ENCODE data around the gene MEFV.
"Not testable (repeated sequence)": the region's sequence is repeated elsewhere in the genome, so short reads cannot be mapped to it uniquely, and the experiment has no call there.

The MEFV gene

DNA sequence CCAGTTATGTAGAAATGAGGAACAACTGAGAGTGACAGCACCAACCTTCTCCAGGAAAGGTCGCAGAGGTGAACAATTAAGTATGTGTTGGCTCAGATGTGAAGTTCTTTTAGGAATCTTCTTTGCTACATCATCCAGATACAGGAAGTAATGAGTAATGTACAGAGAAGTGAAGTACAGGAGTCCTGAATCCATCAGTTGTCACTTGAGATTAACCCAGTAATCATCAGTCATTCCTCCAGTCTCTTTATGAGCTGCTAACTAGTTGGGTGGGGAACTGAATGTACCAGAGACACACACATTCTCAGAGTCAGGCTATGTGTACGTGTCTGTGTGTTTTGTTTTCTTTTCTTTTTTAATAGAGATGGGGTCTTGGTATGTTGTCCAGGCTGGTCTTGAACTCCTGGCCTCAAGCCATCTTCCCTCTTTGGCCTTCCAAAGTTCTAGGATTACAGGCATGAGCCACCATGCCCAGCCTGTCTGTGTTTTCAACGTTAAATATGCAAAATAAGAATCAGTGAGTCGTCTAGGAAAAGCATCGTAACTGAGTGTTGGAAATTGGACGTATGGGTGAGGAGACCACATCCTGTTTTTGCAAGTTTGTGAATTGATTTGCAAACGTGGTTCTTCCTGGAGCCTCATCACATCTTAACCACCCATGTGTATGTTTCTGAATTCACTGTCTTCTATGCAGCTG is 41.4 kb downstream of the MEFV start:
- H3K36me3 ChIP-seq (ENCODE audit: control insufficient read depth, insufficient read depth, low read length): no peaks in the 10 kb centered on the region
- peaks cover 5% of the 10 kb centered on the region for H3K4me1 ChIP-seq
- H3K79me2 ChIP-seq: no peaks in the 10 kb centered on the region
- no peak overlapping the region for H3K4me2 ChIP-seq (ENCODE audit: low read length)
- H3K27ac ChIP-seq: no peak overlapping the region
- no peak overlapping the region for H3K4me3 ChIP-seq (ENCODE audit: low read depth, low read length)
- H2AFZ ChIP-seq: no peak overlapping the region
- no peak overlapping the region for H3K9ac ChIP-seq
- TF ChIP-seq, protein P1, sequence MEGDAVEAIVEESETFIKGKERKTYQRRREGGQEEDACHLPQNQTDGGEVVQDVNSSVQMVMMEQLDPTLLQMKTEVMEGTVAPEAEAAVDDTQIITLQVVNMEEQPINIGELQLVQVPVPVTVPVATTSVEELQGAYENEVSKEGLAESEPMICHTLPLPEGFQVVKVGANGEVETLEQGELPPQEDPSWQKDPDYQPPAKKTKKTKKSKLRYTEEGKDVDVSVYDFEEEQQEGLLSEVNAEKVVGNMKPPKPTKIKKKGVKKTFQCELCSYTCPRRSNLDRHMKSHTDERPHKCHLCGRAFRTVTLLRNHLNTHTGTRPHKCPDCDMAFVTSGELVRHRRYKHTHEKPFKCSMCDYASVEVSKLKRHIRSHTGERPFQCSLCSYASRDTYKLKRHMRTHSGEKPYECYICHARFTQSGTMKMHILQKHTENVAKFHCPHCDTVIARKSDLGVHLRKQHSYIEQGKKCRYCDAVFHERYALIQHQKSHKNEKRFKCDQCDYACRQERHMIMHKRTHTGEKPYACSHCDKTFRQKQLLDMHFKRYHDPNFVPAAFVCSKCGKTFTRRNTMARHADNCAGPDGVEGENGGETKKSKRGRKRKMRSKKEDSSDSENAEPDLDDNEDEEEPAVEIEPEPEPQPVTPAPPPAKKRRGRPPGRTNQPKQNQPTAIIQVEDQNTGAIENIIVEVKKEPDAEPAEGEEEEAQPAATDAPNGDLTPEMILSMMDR (IDR thresholded peaks at IDR 0.05): no peak
- H3K9me3 ChIP-seq (ENCODE audit: control insufficient read depth, low read length): no peaks in the 10 kb centered on the region
- no peaks in the 10 kb centered on the region for H3K27me3 ChIP-seq (ENCODE audit: control insufficient read depth, insufficient read depth, low read length)

DNA sequence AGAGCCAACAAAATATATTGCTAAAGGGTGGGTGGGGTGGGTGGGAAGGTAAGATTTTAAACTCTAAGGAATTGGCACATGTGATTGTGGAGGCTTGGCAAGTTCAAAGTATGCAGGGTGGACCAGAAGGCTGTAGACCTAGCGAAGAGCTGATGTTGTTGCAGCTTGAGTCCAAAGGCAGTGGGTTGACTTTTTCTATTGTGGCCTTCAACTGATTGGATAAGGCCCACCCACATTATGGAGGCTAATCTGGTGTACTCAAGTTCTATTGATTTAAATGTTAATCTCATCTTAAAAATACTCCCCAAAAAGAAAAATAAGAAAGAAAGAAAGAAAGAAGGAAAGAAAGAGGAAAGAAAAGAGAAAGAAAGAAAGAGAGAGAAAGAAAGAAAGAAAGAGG is 43.9 kb downstream of the MEFV start:
- H3K4me1 ChIP-seq: peaks cover 5% of the 10 kb centered on the region
- H3K4me2 ChIP-seq (ENCODE audit: low read length): no peak overlapping the region
- no peaks in the 10 kb centered on the region for H3K36me3 ChIP-seq (ENCODE audit: control insufficient read depth, insufficient read depth, low read length)
- H3K27ac ChIP-seq: no peak overlapping the region
- no peaks in the 10 kb centered on the region for H3K79me2 ChIP-seq
- H2AFZ ChIP-seq: no peak overlapping the region
- no peak overlapping the region for H3K4me3 ChIP-seq (ENCODE audit: low read depth, low read length)
- TF ChIP-seq, protein P1 (IDR thresholded peaks at IDR 0.05): no peak
- H3K9ac ChIP-seq: no peak overlapping the region
- no peaks in the 10 kb centered on the region for H3K9me3 ChIP-seq (ENCODE audit: control insufficient read depth, low read length)
- no peaks in the 10 kb centered on the region for H3K27me3 ChIP-seq (ENCODE audit: control insufficient read depth, insufficient read depth, low read length)

DNA sequence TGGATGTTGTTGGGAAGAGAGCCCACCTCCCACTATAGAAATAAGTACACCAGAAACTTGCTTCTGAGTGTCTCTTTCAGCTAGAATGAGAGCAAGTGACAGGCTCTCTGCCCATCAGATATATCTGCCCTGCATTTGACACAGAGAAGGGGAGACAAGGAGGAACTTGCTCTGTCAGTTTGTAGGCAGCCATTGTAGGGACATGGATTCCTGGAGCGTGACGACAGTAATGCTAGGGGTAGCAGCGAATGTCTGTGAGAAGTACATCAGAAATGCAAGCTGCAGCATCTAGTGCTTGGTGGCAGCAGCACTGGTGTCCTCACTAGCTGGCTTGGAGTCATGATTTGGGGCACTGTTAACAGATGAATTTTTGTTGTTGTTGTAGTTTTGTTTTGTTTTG is 44.4 kb downstream of the MEFV start:
- TF ChIP-seq, protein P1 (IDR thresholded peaks at IDR 0.05): no peak
- H2AFZ ChIP-seq: peak overlapping the region; percentile 40
- no peaks in the 10 kb centered on the region for H3K27me3 ChIP-seq (ENCODE audit: control insufficient read depth, insufficient read depth, low read length)
- peaks cover 5% of the 10 kb centered on the region for H3K4me1 ChIP-seq
- no peaks in the 10 kb centered on the region for H3K9me3 ChIP-seq (ENCODE audit: control insufficient read depth, low read length)
- no peaks in the 10 kb centered on the region for H3K79me2 ChIP-seq
- H3K4me2 ChIP-seq (ENCODE audit: low read length): peak overlapping the region; percentile 29
- H3K9ac ChIP-seq: no peak overlapping the region
- no peaks in the 10 kb centered on the region for H3K36me3 ChIP-seq (ENCODE audit: control insufficient read depth, insufficient read depth, low read length)
- H3K27ac ChIP-seq: no peak overlapping the region
- no peak overlapping the region for H3K4me3 ChIP-seq (ENCODE audit: low read depth, low read length)

DNA sequence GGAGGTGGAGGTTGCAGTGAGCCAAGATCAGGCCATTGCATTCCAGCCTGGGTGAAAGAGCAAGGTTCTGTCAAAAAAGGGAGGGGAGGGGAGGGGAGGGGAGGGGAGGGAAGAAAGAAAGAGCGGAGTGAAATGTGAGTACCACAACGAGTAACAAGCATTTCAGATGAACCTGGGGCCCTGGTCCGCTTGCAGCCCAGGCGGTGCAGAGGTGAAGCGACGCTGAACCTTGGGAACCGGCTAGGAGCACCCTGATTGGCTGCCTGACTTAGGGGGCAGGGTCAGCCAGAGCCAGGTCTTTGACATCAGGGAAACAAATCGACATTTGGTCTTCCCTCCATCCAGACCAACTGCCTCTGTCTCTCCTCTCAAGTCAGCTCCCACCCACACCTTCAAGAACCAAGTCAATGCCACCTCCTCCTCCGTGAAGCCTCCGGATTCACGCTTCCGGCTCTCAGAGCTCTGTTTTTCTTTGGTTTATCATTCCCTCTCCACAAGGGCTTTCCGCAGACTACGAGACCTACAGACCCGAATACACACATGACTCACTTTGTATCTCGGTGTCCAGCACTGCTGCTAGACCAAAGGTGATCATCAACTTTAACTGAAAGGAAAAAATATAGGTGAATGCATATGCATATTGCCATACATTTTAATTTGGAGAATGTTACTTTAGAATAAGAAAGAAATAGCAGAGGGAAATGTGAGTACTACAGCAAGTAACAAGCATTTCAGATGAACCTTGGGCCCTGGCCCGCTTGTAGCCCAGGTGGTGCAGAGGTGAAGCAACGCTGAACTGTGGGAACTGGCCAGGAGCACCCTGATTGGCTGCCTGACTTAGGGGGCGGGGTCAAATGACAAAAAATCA is 49.1 kb downstream of the MEFV start:
- no peak overlapping the region for H3K4me3 ChIP-seq (ENCODE audit: low read depth, low read length)
- TF ChIP-seq, protein P1 (IDR thresholded peaks at IDR 0.05): no peak
- no peak overlapping the region for H3K9ac ChIP-seq
- no peaks in the 10 kb centered on the region for H3K9me3 ChIP-seq (ENCODE audit: control insufficient read depth, low read length)
- no peaks in the 10 kb centered on the region for H3K36me3 ChIP-seq (ENCODE audit: control insufficient read depth, insufficient read depth, low read length)
- peaks cover 5% of the 10 kb centered on the region for H3K4me1 ChIP-seq
- H3K4me2 ChIP-seq (ENCODE audit: low read length): no peak overlapping the region
- H3K27ac ChIP-seq: no peak overlapping the region
- no peaks in the 10 kb centered on the region for H3K79me2 ChIP-seq
- H3K27me3 ChIP-seq (ENCODE audit: control insufficient read depth, insufficient read depth, low read length): no peaks in the 10 kb centered on the region
- no peak overlapping the region for H2AFZ ChIP-seq

DNA sequence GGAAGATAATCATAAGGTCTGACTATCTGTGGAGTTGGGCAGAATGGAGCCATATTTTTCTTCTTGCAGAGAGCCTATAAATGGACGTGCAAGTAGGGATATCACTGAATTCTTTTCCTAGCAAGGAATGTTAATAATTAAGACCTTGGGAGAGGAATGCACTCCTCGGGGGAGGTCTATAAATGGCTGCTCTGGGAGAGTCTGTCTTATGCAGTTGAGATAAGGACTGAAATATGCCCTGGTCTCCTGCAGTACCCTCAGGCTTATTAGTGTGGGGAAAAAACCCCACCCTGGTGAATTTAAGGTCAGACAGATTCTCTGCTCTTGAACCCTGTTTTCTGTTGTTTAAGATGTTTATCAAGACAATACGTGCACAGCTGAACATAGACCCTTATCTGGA is 50.5 kb downstream of the MEFV start:
- not testable (repeated sequence) for H3K4me2 ChIP-seq (ENCODE audit: low read length); H3K27ac ChIP-seq; H3K9me3 ChIP-seq (ENCODE audit: control insufficient read depth, low read length); H3K79me2 ChIP-seq; H2AFZ ChIP-seq; H3K36me3 ChIP-seq (ENCODE audit: control insufficient read depth, insufficient read depth, low read length); H3K27me3 ChIP-seq (ENCODE audit: control insufficient read depth, insufficient read depth, low read length); H3K4me1 ChIP-seq; H3K4me3 ChIP-seq (ENCODE audit: low read depth, low read length); H3K9ac ChIP-seq

All from parathyroid adenoma (tissue), 2 donors.